Heart right ventricle (tissue), 16 donors: ENCODE data around the gene GPR15LG. TPM values are rescaled to one million over a fixed set of nuclear protein-coding genes. Genes with fewer than 3 reads are reported as not detected.

ENCODE experiments used
- ATAC-seq, 8 donors: fragments of 200-7000 bp; cut with Tn5 transposase; one replicate each; pipeline ENCODE4 v1.9.1; 2020; ENCODE audit warnings: mild to moderate bottlenecking in 8 of 8, moderate library complexity in 8 of 8, moderate number of reproducible peaks in 1 of 8
- DNase-seq, 2 donors: peaks; one replicate each; pipeline ENCODE4 v3.0.0-alpha.2; 2020
- H3K27ac ChIP-seq, 10 donors: fragments of 200-600 bp; sonication (generic) in 2 of 10; one replicate each; pipeline versions ENCODE4 v1.5.0 to v1.8.0; 2020 to 2022; ENCODE audit warnings: mild to moderate bottlenecking in 3 of 10
- H3K27me3 ChIP-seq, 7 donors: fragments of 200-600 bp; one replicate each; pipeline ENCODE4 v1.8.0; 2021 to 2022; ENCODE audit warnings: mild to moderate bottlenecking in 2 of 7
- H3K36me3 ChIP-seq, 9 donors: fragments of 200-600 bp; sonication (generic) in 1 of 9; one replicate each; pipeline versions ENCODE4 v1.5.0 to v1.8.0; 2020 to 2022; ENCODE audit warnings: mild to moderate bottlenecking in 2 of 9
- H3K4me1 ChIP-seq, 9 donors: fragments of 200-600 bp; sonication (generic) in 1 of 9; one replicate each; pipeline versions ENCODE4 v1.5.0 to v1.8.0; 2020 to 2022; ENCODE audit warnings: mild to moderate bottlenecking in 4 of 9
- H3K4me3 ChIP-seq, 10 donors: fragments of 200-600 bp; sonication (generic) in 2 of 10; one replicate each; pipeline versions ENCODE4 v1.5.0 to v1.8.0; 2020 to 2022; ENCODE audit warnings: mild to moderate bottlenecking in 7 of 10, moderate library complexity in 2 of 10
- H3K9me3 ChIP-seq, 11 donors: fragments of 200-600 bp in 10 of 11; sonication (generic) in 2 of 11; one replicate each; pipeline versions ENCODE4 v1.5.0 to v1.8.0; 2013 to 2022; ENCODE audit warnings: mild to moderate bottlenecking in 2 of 11, control low read depth in 1 of 11, moderate library complexity in 1 of 11
- WGBS, 2 donors: extraction: QIAGEN DNeasy Blood & Tissue Kit; methylation state at CpG; one replicate each; pipeline ENCODE4 v1.1.7; 2013; ENCODE audit warnings: inconsistent platforms in 1 of 2; 5-methylcytosine and 5-hydroxymethylcytosine counted together
- intact Hi-C, 10 donors: fragments of 100-400 bp; cut with DNase I; formaldehyde crosslinking; loops; one replicate each; pipeline versions ENCODE4 v1.11.1 to v1.14.2; 2022
- polyA plus RNA-seq, 2 donors: library from polyadenylated mRNA; stranded (reverse); fragments of 200-250 nt; gene quantifications; one replicate each; pipeline ENCODE4 v1.2.3, GENCODE V29; 2013
- total RNA-seq, 10 donors: library from RNA; stranded (reverse); fragmentation: NEBNext Ultra II Directional in 3 of 10; extraction: Animal tissue kit (Norgen Biotek cat#: 25700) in 3 of 10; gene quantifications; one replicate each; pipeline versions ENCODE4 v1.2.1 to v1.2.4, GENCODE V29; 2021 to 2023
- TF ChIP-seq, protein P1 (sequence below), 9 donors: fragments of 200-600 bp; sonication (generic) in 2 of 9; IDR thresholded peaks; one replicate each; pipeline versions ENCODE4 v1.5.0 to v1.8.0; 2021 to 2022; ENCODE audit warnings: antibody characterized with exemption in 9 of 9, mild to moderate bottlenecking in 5 of 9, moderate library complexity in 1 of 9
- donor health status: Arrhythmogenic right ventricular cardiomyopathy.
- donor health status: ischemic (EF 13 %, LVEDD 7.1; RV severe dilation, severe dysfunction).
- donor health status: healthy with polysubstance abuse.
- donor health status: DM: no; HTN: yes; CAD: no.
- donor health status: DM: no; HTN: no; CAD: no.
- donor health status: ischemic (EF 25% LVEDD 6.9; RV normal size, moderate dysfunction).
- donor health status: ischemic (EF 25% LVEDD 5.7; RV mildly dilated, moderate dysfunction).
- donor health status: healthy.
- donor health status: DM: yes; HTN: yes; CAD: no.
- donor health status: Ischemic cardiomyopathy.
- donor health status: ischemic (EF 35%, LVEDD 5.7; RV mildly dilated, moderate dysfunction).
- donor health status: nonischemic (EF 11% LVEDD 7.7; RV severe dilation, severe dysfunction).
- donor health status: DM: yes; HTN: yes; CAD: no.
- donor health status: PGD.
- donor health status: ischemic (EF 29% LVEDD 5.4; RV normal size, mild dysfunction).
- donor health status: nonischemic (EF 23%, LVEDD 6.1; RV moderate dilation, normal function).

Gene GPR15LG
- total and polyA plus RNA-seq, 12 donors, result not detected

DNA sequence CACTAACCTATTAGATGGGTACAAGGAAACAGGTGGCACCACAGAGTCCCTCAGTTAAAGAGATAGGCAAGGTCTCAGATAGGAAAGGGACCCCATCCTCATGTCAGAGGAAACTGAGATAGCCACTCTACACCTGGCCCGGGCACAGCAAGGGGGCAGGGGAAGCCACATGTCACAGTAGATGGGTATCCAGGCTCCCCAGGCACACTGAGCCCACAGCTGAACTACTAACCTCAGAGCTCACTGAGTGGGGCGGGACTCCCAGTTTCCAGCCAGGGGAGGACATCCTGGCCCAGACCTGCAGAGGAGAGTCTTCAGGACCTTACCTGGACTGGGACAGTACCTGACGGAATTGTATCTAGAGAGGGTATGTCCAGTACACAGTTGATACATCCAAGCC lies 17.0 kb downstream of the GPR15LG start:
- 83 to 89% methylated on average over 3 of the region's 3 CpGs for WGBS, 2 donors
- peaks cover 4 to 17% (median 12%) of the 10 kb centered on the region in 9 donors for H3K4me1 ChIP-seq
- peaks cover 8 to 56% (median 37%) of the 10 kb centered on the region in 7 donors for H3K27me3 ChIP-seq
- no peaks in the 10 kb centered on the region for H3K9me3 ChIP-seq
- no peak overlapping the region for H3K27ac ChIP-seq
- no peaks in the 10 kb centered on the region for H3K36me3 ChIP-seq
- H3K4me3 ChIP-seq, result no peak overlapping the region
- DNase-seq (no peak), ATAC-seq (no peak)
- TF ChIP-seq, protein P1, sequence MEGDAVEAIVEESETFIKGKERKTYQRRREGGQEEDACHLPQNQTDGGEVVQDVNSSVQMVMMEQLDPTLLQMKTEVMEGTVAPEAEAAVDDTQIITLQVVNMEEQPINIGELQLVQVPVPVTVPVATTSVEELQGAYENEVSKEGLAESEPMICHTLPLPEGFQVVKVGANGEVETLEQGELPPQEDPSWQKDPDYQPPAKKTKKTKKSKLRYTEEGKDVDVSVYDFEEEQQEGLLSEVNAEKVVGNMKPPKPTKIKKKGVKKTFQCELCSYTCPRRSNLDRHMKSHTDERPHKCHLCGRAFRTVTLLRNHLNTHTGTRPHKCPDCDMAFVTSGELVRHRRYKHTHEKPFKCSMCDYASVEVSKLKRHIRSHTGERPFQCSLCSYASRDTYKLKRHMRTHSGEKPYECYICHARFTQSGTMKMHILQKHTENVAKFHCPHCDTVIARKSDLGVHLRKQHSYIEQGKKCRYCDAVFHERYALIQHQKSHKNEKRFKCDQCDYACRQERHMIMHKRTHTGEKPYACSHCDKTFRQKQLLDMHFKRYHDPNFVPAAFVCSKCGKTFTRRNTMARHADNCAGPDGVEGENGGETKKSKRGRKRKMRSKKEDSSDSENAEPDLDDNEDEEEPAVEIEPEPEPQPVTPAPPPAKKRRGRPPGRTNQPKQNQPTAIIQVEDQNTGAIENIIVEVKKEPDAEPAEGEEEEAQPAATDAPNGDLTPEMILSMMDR (IDR thresholded peaks at IDR 0.05), result no peak
- intact Hi-C loops, result no loop called here

DNA sequence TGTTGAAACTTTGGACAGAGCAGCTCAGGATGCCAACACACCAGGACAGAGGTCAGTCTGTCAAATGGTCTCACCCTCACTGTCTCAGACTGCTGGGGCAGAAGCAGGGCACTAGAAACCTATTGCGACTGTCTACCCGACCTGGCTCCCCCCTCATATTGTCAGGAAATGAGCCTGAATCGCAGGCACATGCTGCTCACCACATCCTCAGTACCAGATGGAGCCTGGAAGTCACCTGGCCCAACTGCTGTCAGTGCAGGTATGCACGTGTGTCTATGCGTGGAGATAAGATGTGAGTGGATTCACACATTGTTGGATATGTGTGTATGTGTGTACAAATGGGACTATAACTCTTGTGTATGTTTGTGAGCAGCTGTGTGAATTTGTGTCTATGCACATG lies 17.5 kb downstream of the GPR15LG start:
- H3K4me1 ChIP-seq, result peaks cover 4 to 17% (median 12%) of the 10 kb centered on the region in 9 donors
- 76% methylated on average over 5 of the region's 5 CpGs for WGBS, 2 donors
- DNase-seq, result no peak
- no peak for ATAC-seq
- TF ChIP-seq, protein P1 (IDR thresholded peaks at IDR 0.05), result no peak
- H3K27ac ChIP-seq, result no peak overlapping the region
- no peak overlapping the region for H3K4me3 ChIP-seq
- H3K27me3 ChIP-seq, result peaks cover 10 to 56% (median 42%) of the 10 kb centered on the region in 7 donors
- intact Hi-C loops, result no loop called here
- no peaks in the 10 kb centered on the region for H3K9me3 ChIP-seq
- no peaks in the 10 kb centered on the region for H3K36me3 ChIP-seq

DNA sequence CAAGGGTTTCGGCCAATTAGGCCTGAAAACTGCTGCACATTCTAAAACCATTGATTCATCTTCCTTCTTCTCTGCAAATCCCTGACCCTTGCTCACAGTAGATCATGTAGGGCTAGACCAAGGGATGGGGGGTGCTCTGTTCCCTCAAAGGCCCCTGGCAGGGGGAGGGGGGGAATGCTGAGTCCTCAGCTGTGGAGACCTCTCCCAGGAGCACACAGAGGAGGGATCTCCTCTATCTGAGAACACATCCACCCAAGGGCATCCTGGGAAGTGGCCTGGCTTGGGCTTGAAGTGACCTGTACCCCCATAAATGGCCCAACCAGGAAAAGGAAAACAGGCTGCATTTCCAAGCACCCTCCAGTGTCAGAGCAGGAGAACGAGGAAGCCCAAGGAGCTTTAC lies 19.7 kb downstream of the GPR15LG start:
- 90 to 96% methylated on average over 2 of the region's 2 CpGs for WGBS, 2 donors
- no peaks in the 10 kb centered on the region for H3K36me3 ChIP-seq
- intact Hi-C loops, result no loop called here
- no peak overlapping the region for H3K27ac ChIP-seq
- TF ChIP-seq, protein P1 (IDR thresholded peaks at IDR 0.05), result no peak
- peaks cover 10 to 60% (median 45%) of the 10 kb centered on the region in 7 donors for H3K27me3 ChIP-seq
- peaks cover 4 to 28% (median 12%) of the 10 kb centered on the region in 9 donors for H3K4me1 ChIP-seq
- DNase-seq, result no peak
- ATAC-seq, result no peak
- no peaks in the 10 kb centered on the region for H3K9me3 ChIP-seq
- no peak overlapping the region for H3K4me3 ChIP-seq

DNA sequence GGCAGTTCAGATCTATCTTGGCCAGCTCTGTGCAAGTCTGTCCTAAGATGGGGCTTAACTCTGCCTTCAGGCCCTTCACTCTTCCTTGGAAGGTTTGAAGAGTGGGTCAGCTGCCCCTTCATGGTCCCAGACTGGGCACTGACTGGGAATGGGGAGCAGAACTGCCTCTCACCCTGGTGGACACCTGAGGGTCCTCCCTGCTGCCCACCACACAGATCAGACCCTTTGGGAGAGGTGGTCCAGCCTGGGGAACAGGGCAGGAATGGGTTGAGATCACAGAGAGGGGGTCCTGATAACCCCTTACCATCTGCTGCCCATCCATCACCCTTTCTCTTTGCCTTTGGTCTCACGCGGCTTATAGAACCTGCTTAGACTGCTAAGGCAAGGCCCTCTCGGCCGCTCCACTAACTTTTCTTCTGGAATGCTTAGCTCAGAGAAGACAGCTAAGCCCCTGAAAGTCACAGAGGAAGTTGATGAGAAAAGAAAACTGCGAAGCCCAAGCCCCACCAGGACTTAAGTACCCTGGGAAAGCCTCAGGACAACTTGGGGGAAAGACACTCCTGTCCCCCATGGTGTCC lies 20.3 kb downstream of the GPR15LG start:
- H3K9me3 ChIP-seq, result no peaks in the 10 kb centered on the region
- WGBS, 2 donors, result 31 to 34% methylated on average over 5 of the region's 5 CpGs
- no peaks in the 10 kb centered on the region for H3K36me3 ChIP-seq
- no peak for ATAC-seq
- TF ChIP-seq, protein P1 (IDR thresholded peaks at IDR 0.05), result no peak
- peaks cover 10 to 58% (median 45%) of the 10 kb centered on the region in 7 donors for H3K27me3 ChIP-seq
- no peak for DNase-seq
- peak overlapping the region; percentile 32 to 61 (median 50) for H3K4me3 ChIP-seq
- no peak overlapping the region for H3K27ac ChIP-seq
- peaks cover 4 to 28% (median 12%) of the 10 kb centered on the region in 9 donors for H3K4me1 ChIP-seq
- intact Hi-C loops, result no loop called here
